ENCODE data around the gene EVL. TPM values are rescaled to one million over a fixed set of nuclear protein-coding genes. Genes with fewer than 3 reads are reported as not detected.

Gene EVL
- total RNA-seq, 1 donor from 2014 or later: 98.9 TPM

DNA sequence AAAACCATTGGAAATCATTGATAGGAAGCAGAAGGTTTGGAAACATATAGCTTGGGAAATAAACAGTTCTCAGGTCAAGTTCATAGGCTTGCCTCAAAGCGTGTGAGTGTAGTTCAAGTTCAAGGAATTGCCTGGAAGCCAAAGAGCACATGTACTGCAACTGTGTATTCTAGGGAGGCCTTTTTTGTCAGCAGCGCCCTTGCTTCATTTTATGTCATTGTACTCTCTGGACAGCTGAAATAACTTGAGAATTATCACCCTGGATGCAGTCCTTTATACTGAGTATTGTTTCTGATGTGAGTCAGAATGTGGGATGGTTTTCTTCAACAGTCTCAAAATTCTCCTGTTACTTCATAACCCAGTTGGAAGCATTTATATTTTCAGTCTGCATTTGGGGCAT is 16.0 kb upstream of the EVL start:
- Mint-ChIP-seq H3K36me3 (ENCODE audit: low read depth) (no peaks in the 10 kb centered on the region), H3K4me1 (ENCODE audit: low read depth) (peaks cover 58% of the 10 kb centered on the region), H3K9me3 (ENCODE audit: low read depth) (no peaks in the 10 kb centered on the region), H3K4me3 (ENCODE audit: unreplicated experiment) (no peak overlapping the region), H3K27me3 (ENCODE audit: low read depth) (no peaks in the 10 kb centered on the region), H3K27ac (ENCODE audit: unreplicated experiment) (peak overlapping the region; percentile 71)
- TF ChIP-seq, protein P1, sequence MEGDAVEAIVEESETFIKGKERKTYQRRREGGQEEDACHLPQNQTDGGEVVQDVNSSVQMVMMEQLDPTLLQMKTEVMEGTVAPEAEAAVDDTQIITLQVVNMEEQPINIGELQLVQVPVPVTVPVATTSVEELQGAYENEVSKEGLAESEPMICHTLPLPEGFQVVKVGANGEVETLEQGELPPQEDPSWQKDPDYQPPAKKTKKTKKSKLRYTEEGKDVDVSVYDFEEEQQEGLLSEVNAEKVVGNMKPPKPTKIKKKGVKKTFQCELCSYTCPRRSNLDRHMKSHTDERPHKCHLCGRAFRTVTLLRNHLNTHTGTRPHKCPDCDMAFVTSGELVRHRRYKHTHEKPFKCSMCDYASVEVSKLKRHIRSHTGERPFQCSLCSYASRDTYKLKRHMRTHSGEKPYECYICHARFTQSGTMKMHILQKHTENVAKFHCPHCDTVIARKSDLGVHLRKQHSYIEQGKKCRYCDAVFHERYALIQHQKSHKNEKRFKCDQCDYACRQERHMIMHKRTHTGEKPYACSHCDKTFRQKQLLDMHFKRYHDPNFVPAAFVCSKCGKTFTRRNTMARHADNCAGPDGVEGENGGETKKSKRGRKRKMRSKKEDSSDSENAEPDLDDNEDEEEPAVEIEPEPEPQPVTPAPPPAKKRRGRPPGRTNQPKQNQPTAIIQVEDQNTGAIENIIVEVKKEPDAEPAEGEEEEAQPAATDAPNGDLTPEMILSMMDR (IDR thresholded peaks at IDR 0.05): no peak
- no peak for DNase-seq (ENCODE audit: low spot score)

DNA sequence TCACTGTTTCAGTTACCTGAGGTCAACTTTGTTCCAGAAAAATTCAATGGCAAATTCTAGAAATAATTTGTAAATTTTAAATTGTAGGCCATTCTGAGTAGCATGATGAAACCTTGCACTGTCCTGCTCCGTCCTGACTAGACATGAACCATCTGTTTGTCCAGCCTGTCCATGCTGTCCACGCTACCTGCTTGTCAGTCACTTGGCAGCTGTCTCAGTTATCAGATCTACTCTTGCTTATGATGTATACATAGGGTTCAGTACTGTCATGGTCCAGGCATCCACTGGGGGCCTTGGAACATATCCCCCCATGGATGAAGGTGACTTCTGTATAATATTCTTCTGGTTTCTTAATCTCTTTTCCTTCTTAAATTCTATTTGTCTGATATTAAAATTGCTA is 14.1 kb upstream of the EVL start:
- H3K27me3 Mint-ChIP-seq (ENCODE audit: low read depth): no peaks in the 10 kb centered on the region
- TF ChIP-seq, protein P1 (IDR thresholded peaks at IDR 0.05): no peak
- peaks cover 45% of the 10 kb centered on the region for H3K4me1 Mint-ChIP-seq (ENCODE audit: low read depth)
- H3K9me3 Mint-ChIP-seq (ENCODE audit: low read depth): no peaks in the 10 kb centered on the region
- no peaks in the 10 kb centered on the region for H3K36me3 Mint-ChIP-seq (ENCODE audit: low read depth)
- no peak overlapping the region for H3K4me3 Mint-ChIP-seq (ENCODE audit: unreplicated experiment)
- DNase-seq (ENCODE audit: low spot score): no peak
- H3K27ac Mint-ChIP-seq (ENCODE audit: unreplicated experiment): peak overlapping the region; percentile 57

DNA sequence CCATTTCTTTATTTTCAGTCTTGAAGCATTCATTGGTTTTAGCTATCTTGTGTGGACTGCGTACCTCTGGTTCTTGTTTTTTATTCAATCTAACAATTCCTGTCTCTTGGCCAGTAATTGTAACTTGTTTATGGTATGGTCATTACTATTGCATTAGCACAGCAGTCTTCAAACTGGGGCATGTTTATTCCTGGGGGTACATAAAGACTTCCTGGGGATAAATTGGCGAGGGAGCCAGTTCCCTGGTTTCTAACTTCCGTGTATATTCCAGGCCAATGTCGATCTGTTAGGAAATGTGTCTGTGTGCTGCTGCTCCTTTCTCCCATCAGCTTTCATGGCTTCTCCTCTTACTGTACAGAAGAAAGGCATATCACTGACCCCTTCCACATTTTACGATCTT is 13.7 kb upstream of the EVL start:
- Mint-ChIP-seq H3K9me3 (ENCODE audit: low read depth) (no peaks in the 10 kb centered on the region), H3K27me3 (ENCODE audit: low read depth) (no peaks in the 10 kb centered on the region), H3K4me3 (ENCODE audit: unreplicated experiment) (no peak overlapping the region), H3K4me1 (ENCODE audit: low read depth) (peaks cover 48% of the 10 kb centered on the region), H3K36me3 (ENCODE audit: low read depth) (no peaks in the 10 kb centered on the region), H3K27ac (ENCODE audit: unreplicated experiment) (peak overlapping the region; percentile 57)
- TF ChIP-seq, protein P1 (IDR thresholded peaks at IDR 0.05): no peak
- DNase-seq (ENCODE audit: low spot score): no peak

DNA sequence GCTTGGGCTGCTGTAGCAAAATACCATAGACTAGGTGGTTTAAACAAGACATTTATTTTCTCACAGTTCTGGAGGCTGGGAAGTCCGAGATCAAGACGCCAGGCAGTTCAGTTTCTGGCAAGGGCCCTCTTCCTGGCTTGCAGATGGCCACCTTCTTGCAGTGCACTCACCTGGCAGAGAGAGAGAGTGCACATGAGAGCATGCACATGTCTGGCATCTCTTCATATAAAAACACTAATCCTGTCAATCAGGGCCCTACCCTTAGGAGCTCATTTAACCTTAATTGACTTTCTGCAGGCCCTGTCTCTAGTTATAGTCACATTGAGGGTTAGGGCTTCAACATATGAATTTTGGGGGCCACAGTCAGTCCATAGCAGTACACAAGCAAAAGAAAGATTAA is 12.4 kb upstream of the EVL start:
- peaks cover 54% of the 10 kb centered on the region for H3K4me1 Mint-ChIP-seq (ENCODE audit: low read depth)
- H3K4me3 Mint-ChIP-seq (ENCODE audit: unreplicated experiment): no peak overlapping the region
- no peaks in the 10 kb centered on the region for H3K9me3 Mint-ChIP-seq (ENCODE audit: low read depth)
- no peak for DNase-seq (ENCODE audit: low spot score)
- H3K27me3 Mint-ChIP-seq (ENCODE audit: low read depth): no peaks in the 10 kb centered on the region
- TF ChIP-seq, protein P1 (IDR thresholded peaks at IDR 0.05): no peak
- no peaks in the 10 kb centered on the region for H3K36me3 Mint-ChIP-seq (ENCODE audit: low read depth)
- no peak overlapping the region for H3K27ac Mint-ChIP-seq (ENCODE audit: unreplicated experiment)

GRCh38 chr14:100054316-100055075 is 10.7 kb upstream of the EVL start:
- Mint-ChIP-seq H3K36me3 (ENCODE audit: low read depth) (no peaks in the 10 kb centered on the region), H3K4me1 (ENCODE audit: low read depth) (peaks cover 44% of the 10 kb centered on the region), H3K27ac (ENCODE audit: unreplicated experiment) (no peak overlapping the region), H3K27me3 (ENCODE audit: low read depth) (no peaks in the 10 kb centered on the region), H3K4me3 (ENCODE audit: unreplicated experiment) (no peak overlapping the region), H3K9me3 (ENCODE audit: low read depth) (no peaks in the 10 kb centered on the region)
- DNase-seq (ENCODE audit: low spot score): no peak
- TF ChIP-seq, protein P1 (IDR thresholded peaks at IDR 0.05): no peak

All from chondrocyte (in vitro differentiated cells).